Natural killer cell (primary cell): Measurements from ENCODE around the gene TFE3. TPM values are rescaled to one million over a fixed set of nuclear protein-coding genes. Genes with fewer than 3 reads are reported as not detected.
A peak's percentile ranks its signal among the peaks of the same experiment; 100 is the strongest.

Experiments
- ATAC-seq, 3 donors: fragments of 150-1000 bp in 2 of 3; fragments of 200-7000 bp in 1 of 3; cut with Tn5 transposase; 1 replicate in 1 of 3; 2 replicates in 2 of 3; pipeline ENCODE4 v1.10.0; 2021; ENCODE audit warnings: mild to moderate bottlenecking in 2 of 3, moderate library complexity in 2 of 3
- DNase-seq, 2 donors: peaks; one replicate each; pipeline versions ENCODE4 v3.0.0 to v3.0.0-alpha.2; 2013 to 2021; ENCODE audit warnings: mixed read lengths in 1 of 2
- H3K27ac ChIP-seq: one replicate; pipeline ENCODE4 v1.5.1; 2013; ENCODE audit warnings: mild to moderate bottlenecking, low read length
- H3K27me3 ChIP-seq: one replicate; pipeline ENCODE4 v1.6.1; 2013; ENCODE audit warnings: low read length; ENCODE audit not compliant: control insufficient read depth, insufficient read depth
- H3K36me3 ChIP-seq: one replicate; pipeline ENCODE4 v1.6.1; 2013; ENCODE audit warnings: low read length; ENCODE audit not compliant: control insufficient read depth, insufficient read depth
- H3K4me1 ChIP-seq: one replicate; pipeline ENCODE4 v1.6.1; 2013; ENCODE audit warnings: low read length; ENCODE audit not compliant: control insufficient read depth, insufficient read depth
- H3K4me3 ChIP-seq: one replicate; pipeline ENCODE4 v1.5.1; 2013; ENCODE audit warnings: low read length
- H3K9me3 ChIP-seq: one replicate; pipeline ENCODE4 v1.6.1; 2013; ENCODE audit warnings: low read length; ENCODE audit not compliant: control insufficient read depth, insufficient read depth
- H3K27ac Mint-ChIP-seq, 2 donors: one replicate each; pipeline ENCODE4 v1.8.0; 2022; ENCODE audit warnings: mild to moderate bottlenecking in 2 of 2, mixed read lengths in 2 of 2, moderate library complexity in 1 of 2
- H3K27me3 Mint-ChIP-seq, 2 donors: one replicate each; pipeline ENCODE4 v1.8.0; 2022; ENCODE audit warnings: low read depth in 2 of 2, mixed read lengths in 2 of 2
- H3K36me3 Mint-ChIP-seq: one replicate; pipeline ENCODE4 v1.8.0; 2022; ENCODE audit warnings: mixed read lengths
- H3K4me1 Mint-ChIP-seq, 2 donors: one replicate each; pipeline ENCODE4 v1.8.0; 2022; ENCODE audit warnings: mixed read lengths in 2 of 2
- H3K4me3 Mint-ChIP-seq: one replicate; pipeline ENCODE4 v1.8.0; 2022; ENCODE audit warnings: mild to moderate bottlenecking, moderate library complexity, mixed read lengths
- H3K9me3 Mint-ChIP-seq, 2 donors: one replicate each; pipeline ENCODE4 v1.8.0; 2022; ENCODE audit warnings: mixed read lengths in 2 of 2
- WGBS: methylation state at CpG from one replicate; pipeline ENCODE4 v1.1.7; 2013; ENCODE audit warnings: missing lambda C conversion rate; ENCODE audit not compliant: insufficient coverage; 5-methylcytosine and 5-hydroxymethylcytosine counted together
- intact Hi-C: fragments of 100-400 bp; cut with micrococcal nuclease; formaldehyde crosslinking; loops from one replicate; pipeline ENCODE4 v1.14.2; 2022
- total RNA-seq, 4 donors: library from RNA; stranded (reverse); fragments of 120-200 nt in 1 of 4; gene quantifications; one replicate each; pipeline versions ENCODE4 v1.2.3 to v1.2.4, GENCODE V29; 2013 to 2022
- TF ChIP-seq, protein P1 (sequence below): fragments of 200-600 bp; IDR thresholded peaks from one replicate; pipeline ENCODE4 v1.8.0; 2022; ENCODE audit warnings: antibody characterized with exemption

Gene TFE3
- total RNA-seq, 3 donors from 2014 or later (not counting 1 experiment from before 2014, with no cell fraction given): 43.8 to 57.5 (median 43.9) TPM

DNA sequence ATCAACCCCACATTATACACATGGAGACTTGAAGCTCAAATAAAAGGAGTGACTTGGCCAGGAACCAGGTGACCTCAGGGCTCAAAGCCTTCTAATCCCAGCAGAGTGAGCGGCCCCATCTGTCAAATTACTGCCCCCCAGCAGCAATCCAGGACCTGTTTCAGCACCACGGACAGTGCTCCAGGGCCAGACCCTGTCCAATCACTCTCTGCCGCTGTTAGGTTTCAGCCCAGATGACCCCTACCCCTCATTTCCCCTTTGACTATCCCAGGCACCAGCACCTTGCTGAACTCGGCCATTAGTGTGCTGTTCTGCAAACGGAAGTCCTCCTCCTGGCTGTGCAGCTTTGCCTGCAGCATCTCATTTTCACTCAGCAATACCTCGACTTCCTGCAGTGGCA lies 46.2 kb downstream of the TFE3 start:
- Mint-ChIP-seq H3K4me3 (no peak overlapping the region), H3K27ac (no peak overlapping the region), H3K9me3 (no peaks in the 10 kb centered on the region), H3K36me3 (no peaks in the 10 kb centered on the region), H3K4me1 (peaks cover 21 to 45% of the 10 kb centered on the region in 2 donors), H3K27me3 (no peaks in the 10 kb centered on the region)
- intact Hi-C loops: no loop called here
- Histone ChIP-seq H3K36me3 (peaks cover 25% of the 10 kb centered on the region), H3K27me3 (no peaks in the 10 kb centered on the region), H3K27ac (no peak overlapping the region), H3K4me3 (no peak overlapping the region), H3K4me1 (peaks cover 19% of the 10 kb centered on the region), H3K9me3 (no peaks in the 10 kb centered on the region)
- peak in 1 of 2 donors; percentile 25 for DNase-seq
- ATAC-seq: no peak
- TF ChIP-seq, protein P1, sequence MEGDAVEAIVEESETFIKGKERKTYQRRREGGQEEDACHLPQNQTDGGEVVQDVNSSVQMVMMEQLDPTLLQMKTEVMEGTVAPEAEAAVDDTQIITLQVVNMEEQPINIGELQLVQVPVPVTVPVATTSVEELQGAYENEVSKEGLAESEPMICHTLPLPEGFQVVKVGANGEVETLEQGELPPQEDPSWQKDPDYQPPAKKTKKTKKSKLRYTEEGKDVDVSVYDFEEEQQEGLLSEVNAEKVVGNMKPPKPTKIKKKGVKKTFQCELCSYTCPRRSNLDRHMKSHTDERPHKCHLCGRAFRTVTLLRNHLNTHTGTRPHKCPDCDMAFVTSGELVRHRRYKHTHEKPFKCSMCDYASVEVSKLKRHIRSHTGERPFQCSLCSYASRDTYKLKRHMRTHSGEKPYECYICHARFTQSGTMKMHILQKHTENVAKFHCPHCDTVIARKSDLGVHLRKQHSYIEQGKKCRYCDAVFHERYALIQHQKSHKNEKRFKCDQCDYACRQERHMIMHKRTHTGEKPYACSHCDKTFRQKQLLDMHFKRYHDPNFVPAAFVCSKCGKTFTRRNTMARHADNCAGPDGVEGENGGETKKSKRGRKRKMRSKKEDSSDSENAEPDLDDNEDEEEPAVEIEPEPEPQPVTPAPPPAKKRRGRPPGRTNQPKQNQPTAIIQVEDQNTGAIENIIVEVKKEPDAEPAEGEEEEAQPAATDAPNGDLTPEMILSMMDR: no peak
- 76% methylated on average over 6 of the region's 6 CpGs for WGBS

DNA sequence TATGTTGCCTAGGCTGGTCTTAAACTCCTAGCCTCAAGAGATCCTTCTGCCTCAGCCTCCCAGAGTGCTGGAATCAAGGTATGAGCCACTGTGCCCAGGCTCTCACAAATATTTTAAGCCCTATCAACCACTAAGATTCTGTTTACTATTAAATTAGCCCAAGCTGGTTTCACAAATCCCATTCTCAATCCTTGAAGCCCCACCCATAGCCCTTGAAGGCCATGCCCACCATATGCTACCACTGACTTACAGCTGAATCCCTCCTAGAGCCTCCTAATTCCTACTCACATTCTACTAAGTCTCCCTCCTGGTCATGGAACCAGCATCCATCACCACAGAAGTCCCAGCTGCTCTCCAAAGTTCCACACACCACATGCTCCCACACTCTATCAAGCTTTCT lies 50.8 kb downstream of the TFE3 start:
- Mint-ChIP-seq H3K27me3 (no peaks in the 10 kb centered on the region), H3K36me3 (no peaks in the 10 kb centered on the region), H3K4me3 (no peak overlapping the region), H3K9me3 (no peaks in the 10 kb centered on the region), H3K4me1 (peaks cover 13 to 19% of the 10 kb centered on the region in 2 donors), H3K27ac (peak overlapping the region in 1 of 2 donors; percentile 48)
- intact Hi-C loops: no loop called here
- Histone ChIP-seq H3K27me3 (no peaks in the 10 kb centered on the region), H3K4me1 (no peaks in the 10 kb centered on the region), H3K9me3 (no peaks in the 10 kb centered on the region), H3K27ac (no peak overlapping the region), H3K36me3 (peaks cover 45% of the 10 kb centered on the region), H3K4me3 (no peak overlapping the region)
- DNase-seq: no peak
- TF ChIP-seq, protein P1: no peak
- ATAC-seq: no peak

DNA sequence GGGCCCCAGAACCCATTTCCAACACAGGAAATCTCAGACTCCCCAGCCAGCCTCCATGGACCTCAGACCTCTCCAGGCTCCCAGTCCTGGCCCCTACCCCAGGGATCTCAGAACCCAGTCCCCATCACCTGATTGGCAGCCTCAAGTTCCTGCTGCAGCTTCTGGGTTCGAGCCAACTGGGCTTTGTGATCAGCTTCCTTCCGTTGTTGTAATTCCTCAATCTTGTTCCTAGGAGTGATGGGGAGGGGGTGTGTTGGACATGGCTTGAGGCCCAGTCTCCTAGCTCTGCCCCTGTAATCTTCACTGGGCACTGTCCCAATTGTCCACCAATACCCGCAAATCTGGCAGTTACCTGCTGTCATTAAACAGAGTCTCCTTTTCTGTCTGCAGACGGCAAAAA lies 53.7 kb downstream of the TFE3 start:
- 98% methylated on average over 3 of the region's 4 CpGs for WGBS
- ATAC-seq (no peak), DNase-seq (no peak)
- Mint-ChIP-seq H3K4me3 (no peak overlapping the region), H3K4me1 (peaks cover 7 to 11% of the 10 kb centered on the region in 2 donors), H3K9me3 (no peaks in the 10 kb centered on the region), H3K27me3 (no peaks in the 10 kb centered on the region), H3K27ac (no peak overlapping the region), H3K36me3 (no peaks in the 10 kb centered on the region)
- H3K4me3 ChIP-seq: no peak overlapping the region
- TF ChIP-seq, protein P1: no peak
- H3K27ac ChIP-seq: no peak overlapping the region
- H3K9me3 ChIP-seq: no peaks in the 10 kb centered on the region
- no peaks in the 10 kb centered on the region for H3K27me3 ChIP-seq
- peaks cover 44% of the 10 kb centered on the region for H3K36me3 ChIP-seq
- intact Hi-C loops: no loop called here
- no peaks in the 10 kb centered on the region for H3K4me1 ChIP-seq

DNA sequence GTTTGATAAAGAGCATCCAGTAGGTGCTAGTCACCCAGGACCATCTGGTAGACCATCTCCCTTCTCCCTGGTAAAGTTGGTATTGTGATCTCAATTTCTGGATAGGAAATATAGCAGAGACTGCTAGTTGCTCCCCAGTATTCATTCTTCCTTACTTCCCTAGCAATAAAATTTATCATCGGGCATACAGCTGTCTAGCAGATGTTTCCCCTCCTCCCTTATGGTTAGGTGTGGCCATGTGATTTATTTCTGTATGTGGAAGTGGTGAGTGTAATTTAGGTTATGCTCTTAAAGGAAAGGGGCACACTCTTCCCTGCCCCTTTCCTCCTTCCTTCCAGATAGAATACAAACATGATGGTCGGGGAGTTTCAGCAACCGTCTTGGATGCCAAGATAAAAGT lies 59.3 kb downstream of the TFE3 start:
- Mint-ChIP-seq H3K36me3 (no peaks in the 10 kb centered on the region), H3K9me3 (no peaks in the 10 kb centered on the region), H3K27ac (no peak overlapping the region), H3K4me3 (no peak overlapping the region), H3K4me1 (peaks cover 5 to 6% of the 10 kb centered on the region in 2 donors), H3K27me3 (no peaks in the 10 kb centered on the region)
- Histone ChIP-seq H3K27me3 (no peaks in the 10 kb centered on the region), H3K27ac (no peak overlapping the region), H3K4me1 (no peaks in the 10 kb centered on the region), H3K4me3 (no peak overlapping the region), H3K9me3 (no peaks in the 10 kb centered on the region), H3K36me3 (peaks cover 51% of the 10 kb centered on the region)
- TF ChIP-seq, protein P1: no peak
- DNase-seq (no peak), ATAC-seq (no peak)
- intact Hi-C loops: no loop called here
- WGBS: no CpG with 5 or more reads among the region's 3 CpGs
